GM21717 (cell line): Measurements from ENCODE around the gene EFTUD2.

Experiments
- ATAC-seq: cut with Tn5 transposase; IDR thresholded peaks from one replicate; pipeline ENCODE4 v1.9.1; 2021; ENCODE audit warnings: mild to moderate bottlenecking, moderate library complexity; ENCODE audit not compliant: unreplicated experiment

Gene EFTUD2

DNA sequence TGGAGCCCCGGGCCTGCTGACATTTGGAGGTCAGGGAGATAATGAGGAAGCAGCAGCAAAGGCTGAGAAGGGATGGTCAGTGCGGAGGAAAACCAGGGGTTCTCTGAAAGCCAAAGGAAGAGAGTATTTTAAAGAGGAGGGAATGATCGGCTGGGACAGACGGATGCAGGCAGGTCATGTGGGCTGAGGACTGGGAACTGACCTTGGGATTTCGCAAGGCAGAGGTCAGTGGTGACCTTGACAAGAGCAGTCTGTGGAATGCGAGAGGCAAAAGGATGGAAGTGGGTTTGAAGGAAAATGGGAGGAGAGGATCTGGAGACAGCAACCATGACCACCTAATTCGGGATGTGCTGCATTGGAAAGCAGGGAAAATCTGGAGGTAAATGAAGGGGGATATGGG, 10.2 kb downstream of the EFTUD2 start:
- no peak for ATAC-seq

DNA sequence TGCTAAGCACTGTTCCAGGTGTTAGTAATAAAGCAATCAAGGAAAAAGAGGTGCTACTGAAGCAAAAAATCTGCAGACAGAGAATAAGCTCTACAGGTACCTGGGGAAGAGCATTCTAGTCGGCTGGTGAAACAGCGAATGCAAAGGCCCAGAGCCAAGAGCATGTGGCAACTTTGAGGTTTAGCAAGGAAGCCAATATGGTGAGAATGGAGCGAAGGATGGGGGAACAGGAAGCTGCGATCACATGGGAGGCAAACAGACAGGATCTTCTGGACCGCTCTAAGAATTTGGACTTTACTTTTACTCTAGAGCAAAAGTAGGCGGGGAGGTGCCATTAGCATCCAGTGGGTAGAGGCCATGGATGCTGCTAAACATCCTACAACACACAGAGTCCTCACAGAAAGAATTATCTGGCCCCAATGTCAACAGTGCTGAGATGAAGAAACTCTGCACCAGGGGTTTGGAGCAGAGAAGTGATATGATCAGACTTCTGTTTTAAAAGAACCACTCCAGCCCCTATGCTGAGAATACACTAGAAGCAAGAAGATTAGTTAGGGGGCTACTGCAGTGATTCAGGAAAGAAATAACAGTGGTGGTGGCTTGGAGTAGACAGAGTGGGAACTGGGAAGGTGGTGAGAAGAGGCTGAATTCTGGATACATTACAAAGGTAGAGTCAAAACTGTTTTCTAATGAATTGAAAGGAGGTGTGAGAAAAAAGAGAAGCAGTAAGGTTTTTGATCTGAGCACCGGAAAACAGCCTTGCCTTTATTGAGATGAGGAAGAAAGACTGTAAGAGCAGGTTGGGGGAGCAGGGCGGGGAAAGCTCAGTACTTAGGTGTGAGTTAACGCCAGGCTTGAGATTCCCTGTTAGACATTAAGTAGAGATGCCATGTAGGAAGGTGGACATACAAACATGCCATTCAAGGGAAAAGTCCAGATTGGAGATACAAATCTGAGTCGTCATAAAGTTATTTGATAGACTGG, 11.0 kb downstream of the EFTUD2 start:
- ATAC-seq = no peak

DNA sequence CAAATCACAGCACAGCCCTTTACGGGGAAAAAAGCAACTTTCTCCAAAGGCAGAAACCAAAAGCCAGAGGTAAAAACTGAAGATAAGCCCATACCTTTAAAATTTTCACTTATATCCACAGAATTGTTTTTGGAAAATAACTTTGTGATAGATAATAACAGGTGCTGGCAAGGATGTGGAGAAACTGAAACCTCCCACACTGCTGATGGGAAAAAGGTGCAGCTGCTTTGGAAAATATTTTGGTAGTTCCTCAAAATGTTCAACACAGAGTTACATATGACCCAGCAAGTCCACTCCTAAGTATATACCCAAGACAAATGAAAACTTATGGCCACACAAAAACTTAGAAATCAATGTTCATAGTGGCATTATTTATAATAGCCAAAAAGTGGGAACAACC, 12.2 kb downstream of the EFTUD2 start:
- no peak for ATAC-seq

DNA sequence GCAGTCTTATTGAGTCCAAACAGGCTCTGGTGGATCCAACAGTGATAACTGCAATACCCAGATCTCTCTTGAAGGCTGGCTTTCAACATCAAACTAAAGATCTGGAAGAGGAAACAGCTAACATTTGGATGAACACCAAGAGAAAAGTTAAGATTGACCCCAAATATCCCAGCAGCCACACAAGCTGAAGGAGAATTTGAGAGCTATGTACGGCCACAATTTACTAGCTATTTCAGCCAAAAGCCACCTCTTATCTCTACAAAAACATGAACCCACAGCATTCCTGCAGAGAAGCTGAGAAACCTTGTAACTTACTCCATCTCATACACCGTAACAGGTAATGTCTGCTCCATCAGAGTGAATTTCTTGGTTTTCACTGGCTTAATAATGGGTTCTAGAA, 14.3 kb downstream of the EFTUD2 start:
- ATAC-seq = no peak

DNA sequence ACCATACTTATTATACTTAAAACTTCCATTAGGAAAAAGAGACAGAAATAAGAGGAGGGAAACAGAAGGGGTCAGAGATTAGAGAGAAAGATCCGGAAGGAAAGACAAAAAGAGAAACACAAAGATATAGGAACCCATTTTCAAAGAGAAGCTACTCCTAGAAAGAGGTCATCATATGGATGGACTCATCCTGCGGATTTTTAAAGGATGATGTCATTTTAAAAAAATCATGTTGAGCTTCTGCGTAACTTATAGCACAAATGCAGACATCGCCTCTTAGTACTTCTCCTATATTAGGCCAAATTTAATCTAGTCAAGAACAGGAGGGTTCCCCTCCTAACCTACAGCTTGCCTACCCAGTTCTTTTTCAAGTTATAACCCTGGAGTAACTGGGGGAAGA, 18.1 kb downstream of the EFTUD2 start:
- no peak for ATAC-seq

DNA sequence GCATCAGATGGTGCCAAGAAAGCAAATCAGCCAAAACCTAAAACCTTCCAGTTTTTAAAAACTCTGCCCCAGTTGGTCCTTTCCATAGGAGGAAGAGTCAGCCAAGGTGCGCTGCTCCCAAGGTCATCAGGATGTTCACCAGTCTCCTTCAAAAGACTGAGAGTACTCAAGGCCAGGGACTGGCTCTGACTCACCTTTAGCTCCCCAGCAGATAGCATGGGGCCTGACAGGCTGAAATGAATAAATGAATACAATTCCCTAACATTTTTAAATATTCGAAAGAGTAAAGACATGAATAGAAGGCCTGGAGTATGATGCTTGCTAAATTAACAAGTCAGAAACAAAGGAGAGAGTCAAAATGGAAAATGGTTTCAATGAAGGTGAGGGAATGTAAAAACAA, 19.2 kb downstream of the EFTUD2 start:
- ATAC-seq = no peak

DNA sequence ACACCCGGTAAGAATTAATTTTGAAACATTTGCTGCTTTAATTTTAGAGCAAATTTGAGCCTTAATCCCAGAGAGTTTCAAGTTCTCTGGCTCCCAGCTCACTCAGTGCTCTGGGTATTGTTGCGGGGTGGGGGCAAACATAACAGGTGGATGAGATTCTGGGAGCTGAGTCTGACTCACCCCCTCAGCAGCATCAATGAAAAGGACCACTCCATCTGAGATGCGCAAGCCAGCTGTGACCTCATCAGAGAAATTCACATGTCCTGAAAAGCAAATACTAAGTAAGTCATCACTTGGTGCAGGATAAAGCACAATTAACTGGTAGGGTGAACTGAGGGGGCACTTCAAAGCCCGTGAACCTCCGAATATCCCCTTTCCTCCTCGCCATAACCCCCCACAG, 19.9 kb downstream of the EFTUD2 start:
- ATAC-seq = no peak

DNA sequence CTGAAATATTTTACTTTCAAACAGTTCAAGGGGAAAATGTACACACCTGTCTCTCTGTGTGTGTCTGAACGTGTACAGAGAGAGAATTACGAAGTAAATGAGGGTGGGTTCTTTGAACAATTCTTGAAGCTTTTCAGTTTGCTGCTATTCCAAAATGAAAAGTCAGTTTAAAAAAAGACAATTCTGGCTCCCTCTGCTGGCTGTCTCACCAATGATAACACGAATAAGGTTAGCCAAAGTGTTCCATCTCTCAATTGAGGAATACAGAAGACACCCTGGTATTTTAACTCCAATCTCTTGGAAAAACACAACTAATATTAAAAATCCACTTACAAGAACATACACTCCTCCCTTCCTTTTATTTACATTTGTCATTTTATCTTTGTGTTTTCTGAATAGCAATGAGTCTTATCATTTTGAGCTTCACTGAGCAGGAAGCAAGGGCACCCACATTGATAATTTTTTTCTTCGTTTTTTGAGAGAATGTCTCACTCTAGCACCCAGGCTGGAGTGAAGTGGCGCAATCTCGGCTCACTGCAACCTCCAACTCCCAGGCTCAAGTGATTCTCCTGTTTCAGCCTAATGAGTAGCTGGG, 20.5 kb downstream of the EFTUD2 start:
- ATAC-seq = no peak

DNA sequence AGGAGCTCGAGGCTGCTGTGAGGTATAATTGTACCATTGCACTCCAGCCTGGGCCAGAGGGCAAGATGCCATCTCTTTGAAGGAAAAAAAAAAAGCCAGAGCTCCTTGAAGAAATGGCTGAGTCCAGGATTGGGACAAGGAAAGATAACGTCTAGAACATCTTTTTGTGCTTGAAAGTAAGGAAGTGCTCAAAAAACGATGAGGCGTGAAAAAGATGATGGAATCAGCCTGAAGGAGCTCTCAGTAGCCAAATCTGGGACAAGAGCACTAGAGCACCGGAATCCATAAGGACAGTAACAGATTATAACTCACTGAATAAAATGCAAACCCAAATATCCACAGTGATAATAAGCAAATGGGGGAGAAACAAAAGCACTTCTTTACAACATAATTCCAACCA, 22.1 kb downstream of the EFTUD2 start:
- no peak for ATAC-seq

DNA sequence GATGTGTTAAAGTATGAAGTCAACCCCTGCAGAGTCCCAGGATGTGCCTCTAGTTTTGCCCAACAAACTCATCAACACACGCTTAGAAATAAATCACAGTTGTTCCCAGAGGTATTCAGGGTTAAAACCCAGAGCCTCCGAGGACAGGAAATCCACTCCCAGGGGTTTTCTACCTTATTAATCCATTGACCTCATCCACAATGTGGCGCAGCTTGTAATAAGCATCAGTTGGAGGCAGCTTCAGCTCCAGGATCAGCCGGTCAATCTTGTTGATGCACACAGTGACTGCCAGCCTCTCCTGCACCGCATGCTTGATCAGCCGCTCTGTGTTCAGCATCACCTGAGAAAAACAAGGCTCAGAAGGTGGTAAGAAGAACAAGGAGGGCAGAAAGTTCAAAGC, 23.5 kb downstream of the EFTUD2 start:
- ATAC-seq = no peak

DNA sequence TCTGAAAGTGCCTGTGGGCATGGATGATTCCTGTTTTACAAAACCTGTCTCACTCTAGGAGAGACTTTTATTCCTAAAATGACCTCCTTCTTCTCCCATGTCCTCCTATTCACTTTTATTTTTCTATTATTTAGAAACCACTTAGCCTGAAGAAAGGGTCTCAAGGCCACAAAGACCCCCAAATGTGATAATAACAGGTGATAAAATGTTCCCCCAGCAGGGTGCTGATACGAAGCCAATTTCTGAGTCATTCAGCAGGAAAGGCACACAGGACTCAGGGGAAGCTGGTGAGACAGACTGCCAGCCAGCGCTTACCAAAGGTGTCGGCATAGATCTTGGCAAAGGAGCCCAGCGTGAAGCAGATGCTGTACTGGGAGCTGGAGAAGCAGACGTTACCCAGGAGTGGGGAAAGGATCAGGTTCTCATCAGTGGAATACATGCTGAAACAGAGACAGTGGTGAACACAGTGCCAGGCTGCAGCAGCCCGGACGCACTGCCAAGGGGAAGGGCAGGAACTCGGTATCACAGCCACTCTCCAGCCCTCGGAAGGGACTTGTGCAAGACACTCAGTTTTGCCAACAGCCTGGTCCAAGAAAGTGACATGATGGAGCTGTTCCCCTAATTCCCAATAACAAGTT, 27.0 kb downstream of the EFTUD2 start:
- ATAC-seq = no peak

DNA sequence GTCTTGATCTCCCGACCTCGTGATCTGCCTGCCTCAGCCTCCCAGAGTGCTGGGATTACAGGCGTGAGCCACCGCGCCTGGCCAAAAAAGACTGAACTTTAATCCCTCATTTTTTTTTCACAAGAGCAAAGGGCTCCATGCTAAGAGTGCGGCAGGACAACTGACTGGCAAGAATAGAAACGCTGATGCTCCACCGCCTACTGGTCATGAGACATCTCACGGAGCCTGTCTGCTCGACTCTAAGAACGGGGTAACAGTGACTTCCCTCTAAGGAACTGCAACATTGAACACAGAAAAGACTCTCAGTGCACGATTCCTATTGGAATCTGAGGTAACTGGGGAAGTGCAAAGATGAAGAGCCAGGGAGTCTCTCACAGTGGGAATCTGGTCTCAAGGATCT, 27.7 kb downstream of the EFTUD2 start:
- no peak for ATAC-seq

DNA sequence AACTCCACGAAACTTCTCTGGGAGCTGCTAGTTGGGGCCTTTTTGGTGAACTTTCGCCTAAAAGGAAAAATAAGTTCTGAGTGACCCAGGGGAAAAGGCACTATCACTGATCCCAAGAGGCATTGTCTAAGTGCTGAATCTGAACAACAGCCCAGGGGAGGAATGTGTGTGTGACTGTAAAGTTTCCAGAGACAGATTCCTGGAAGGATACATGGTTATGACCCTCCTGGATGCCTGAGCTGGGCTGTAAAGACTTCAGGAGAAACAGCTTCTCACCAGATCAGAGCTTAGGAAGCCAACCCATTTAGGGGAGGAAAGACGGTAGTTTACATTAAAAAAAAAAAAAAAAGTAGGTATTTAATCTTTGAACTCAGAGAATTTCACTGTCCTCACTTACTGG, 31.4 kb downstream of the EFTUD2 start:
- no peak for ATAC-seq

DNA sequence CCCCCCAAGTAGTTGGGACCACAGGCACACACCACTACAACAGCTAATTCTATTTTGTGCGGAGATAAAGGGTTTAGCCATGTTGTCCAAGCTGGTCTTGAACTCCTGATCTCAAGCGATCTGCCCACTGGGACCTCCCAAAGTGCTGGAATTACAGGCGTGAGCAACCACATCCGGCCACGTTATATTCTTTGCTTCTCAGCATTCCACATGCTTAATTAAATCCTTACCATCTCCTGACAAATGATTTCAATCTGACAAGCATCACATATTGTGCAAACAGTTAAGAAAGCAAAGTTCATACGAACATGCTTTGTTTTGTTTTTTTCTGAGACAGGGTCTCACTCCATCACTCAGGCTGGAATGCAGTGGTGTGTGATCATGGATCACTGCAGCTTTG, 33.3 kb downstream of the EFTUD2 start:
- ATAC-seq = no peak

DNA sequence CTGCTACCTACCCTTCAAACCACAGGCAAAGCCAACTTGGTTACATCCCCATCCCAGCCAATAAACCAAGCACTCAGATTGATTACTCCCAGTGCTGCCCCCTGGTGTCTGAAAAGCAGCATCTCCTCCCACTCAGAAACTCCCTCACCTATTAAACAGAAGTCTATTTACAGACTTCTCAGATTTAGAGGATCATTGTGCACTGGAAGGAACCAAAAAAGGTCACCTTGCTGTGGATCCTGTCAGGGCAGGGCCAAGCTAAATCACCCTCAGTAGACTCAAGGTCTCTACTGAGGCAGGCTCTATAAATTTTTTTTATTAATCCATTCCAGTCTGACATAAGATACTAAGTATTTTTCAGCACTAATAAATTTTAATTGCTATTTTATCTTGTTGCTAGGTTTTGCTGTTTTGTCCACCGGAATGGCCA, 34.0 kb downstream of the EFTUD2 start:
- ATAC-seq = no peak

DNA sequence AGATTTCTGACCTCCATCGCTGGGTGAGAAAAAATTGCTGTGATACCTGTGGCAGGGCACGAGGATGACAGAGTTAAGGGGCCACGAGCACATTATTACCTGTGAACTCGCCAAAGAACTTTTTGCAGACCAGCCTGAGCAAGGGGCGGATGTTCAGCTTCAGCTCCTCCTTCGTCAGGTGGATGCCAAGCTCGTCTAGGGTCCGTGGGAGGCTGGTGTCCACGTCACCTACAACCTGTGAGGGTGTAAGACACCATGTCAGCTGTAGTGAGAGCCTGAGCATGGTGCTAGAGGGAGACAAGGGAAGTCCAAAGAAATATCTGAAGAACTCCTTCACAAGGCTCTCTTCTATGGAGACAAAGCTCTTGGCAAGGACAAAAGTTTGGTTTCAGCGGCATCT, 34.4 kb downstream of the EFTUD2 start:
- ATAC-seq = no peak

DNA sequence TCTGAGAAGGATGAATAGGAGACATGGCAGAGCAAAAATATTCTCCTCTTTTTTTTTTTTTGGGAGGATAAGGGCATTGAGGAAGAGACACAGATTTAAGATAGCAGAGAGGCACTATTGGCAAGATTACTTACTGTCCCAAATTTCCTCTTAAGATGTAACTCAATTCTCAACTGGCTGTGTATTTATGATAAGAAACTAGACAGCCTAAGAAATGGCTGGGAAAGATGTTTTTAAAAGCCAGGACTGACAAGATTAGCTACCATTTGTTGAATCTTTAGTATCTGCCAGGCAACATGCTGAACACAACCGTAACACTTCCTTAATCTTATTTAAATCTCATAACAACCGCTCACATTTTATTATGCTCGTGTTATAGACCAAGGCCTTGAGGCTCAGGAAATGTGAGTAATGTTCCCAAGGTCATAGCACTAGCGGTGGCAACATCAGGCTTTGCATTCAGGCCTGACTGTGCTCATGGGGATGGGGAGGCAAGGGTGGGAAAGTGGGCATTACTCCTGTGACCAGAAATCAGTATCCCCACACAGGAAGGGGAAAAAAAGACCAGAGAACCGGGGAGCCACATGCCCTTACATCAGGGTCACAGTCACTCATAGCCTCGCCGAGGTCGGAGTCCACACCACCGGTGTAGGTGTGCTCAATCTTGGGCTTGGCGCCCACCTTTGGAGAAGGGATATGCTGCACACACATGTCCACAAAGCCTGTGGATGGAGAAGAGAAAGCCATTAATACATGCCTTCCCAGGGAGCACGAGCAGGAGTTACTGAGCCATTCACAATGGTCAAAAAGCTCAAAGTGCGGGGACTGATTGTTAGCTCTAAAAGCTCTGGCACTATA, 36.0 kb downstream of the EFTUD2 start:
- ATAC-seq = no peak

DNA sequence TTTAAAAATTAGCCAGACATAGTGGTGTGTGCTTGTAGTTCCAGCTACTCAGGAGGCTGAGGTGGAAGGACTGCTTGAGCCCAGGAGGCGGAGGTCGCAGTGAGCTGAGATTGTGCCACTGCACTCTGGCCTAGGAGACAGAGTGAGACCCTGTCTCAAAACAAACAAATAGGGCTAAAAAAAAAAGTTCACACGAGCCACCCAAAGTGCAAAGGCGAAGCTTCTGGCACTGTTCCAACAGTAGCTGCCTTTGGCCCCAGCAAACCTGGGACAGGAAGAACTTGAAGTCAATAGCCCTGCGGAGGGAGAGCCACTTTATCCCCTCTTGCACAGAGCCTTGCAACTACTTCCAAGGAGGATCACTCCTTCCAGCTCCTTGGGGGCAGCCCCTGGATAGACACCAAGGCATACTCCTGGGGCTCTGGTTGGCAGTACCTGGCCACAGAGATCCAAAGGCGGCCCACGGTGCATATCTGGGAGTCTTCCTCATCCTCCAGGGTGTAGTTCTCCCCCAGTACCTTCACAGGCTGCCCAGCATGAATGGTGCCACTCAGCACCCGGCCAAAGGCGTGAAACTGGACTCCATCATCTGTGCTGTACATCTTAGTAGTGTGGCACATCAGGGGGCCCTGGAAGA, 36.8 kb downstream of the EFTUD2 start:
- no peak for ATAC-seq

DNA sequence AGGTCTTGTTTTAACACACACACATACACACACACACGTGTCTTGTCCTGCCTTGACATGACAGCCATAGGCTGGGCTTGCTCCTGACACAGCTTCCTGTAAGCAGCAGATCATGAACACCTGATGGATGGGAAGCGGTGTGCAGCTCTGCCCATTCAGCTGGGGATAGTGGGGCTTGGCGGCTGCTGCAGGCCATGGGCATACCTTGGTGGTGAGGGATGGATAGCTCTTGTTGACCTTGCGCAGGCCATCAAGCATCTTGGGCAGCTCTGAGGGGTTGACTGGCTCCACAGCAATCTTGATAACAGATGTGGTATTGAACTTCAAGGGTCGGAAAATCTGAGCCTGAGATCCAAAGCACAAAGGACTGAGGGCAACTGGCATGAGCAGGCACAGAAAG, 39.5 kb downstream of the EFTUD2 start:
- ATAC-seq = no peak

DNA sequence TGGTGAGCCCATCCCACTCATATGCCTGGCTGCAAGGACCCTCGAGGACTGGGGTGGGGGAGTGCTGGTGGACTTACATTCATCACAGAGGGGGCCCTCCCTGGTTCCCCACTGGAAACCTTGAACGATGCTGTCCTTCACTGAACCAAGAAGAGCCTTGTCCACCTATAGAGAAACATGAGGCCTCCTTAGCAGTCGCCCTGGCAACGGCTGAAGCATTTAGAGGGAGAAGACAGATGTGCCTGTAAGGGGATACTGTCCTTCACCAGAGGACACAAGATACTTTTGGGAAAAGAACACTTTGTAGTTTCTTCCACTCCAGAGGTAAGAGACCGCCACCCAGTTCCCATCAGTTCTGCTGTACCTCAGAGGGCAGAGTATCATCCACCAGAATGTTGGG, 45.1 kb downstream of the EFTUD2 start:
- ATAC-seq = no peak

DNA sequence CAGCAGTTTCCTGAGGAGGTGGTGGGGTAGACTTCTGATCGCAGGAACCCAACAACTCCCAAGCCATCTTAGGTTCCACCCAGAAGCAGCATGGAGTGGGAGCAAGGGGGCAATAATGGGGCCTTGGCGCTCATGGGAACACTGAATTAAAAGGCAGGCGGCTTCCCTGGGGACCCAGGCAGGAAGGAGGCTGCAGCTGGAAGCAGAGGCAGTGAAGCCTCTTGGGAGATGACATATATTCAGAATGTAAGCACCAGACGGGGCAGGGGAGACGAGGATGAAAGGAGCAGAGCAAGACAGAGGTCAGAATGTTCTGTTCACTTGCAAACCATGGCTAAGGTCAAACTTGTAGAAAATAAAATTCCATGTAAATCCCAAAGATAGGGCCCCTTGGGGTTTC, 48.6 kb downstream of the EFTUD2 start:
- no peak for ATAC-seq
